NCI-H2196 (cell line): ENCODE measurements around the gene LMF1.
"Not testable (repeated sequence)": the region's sequence is repeated elsewhere in the genome, so short reads cannot be mapped to it uniquely, and the experiment has no call there.

Experiments
- DNase-seq: peaks from one replicate; lab custom pipeline; 2025; ENCODE audit not compliant: unreplicated experiment; lab: John Stamatoyannopoulos, UW

Gene LMF1

DNA sequence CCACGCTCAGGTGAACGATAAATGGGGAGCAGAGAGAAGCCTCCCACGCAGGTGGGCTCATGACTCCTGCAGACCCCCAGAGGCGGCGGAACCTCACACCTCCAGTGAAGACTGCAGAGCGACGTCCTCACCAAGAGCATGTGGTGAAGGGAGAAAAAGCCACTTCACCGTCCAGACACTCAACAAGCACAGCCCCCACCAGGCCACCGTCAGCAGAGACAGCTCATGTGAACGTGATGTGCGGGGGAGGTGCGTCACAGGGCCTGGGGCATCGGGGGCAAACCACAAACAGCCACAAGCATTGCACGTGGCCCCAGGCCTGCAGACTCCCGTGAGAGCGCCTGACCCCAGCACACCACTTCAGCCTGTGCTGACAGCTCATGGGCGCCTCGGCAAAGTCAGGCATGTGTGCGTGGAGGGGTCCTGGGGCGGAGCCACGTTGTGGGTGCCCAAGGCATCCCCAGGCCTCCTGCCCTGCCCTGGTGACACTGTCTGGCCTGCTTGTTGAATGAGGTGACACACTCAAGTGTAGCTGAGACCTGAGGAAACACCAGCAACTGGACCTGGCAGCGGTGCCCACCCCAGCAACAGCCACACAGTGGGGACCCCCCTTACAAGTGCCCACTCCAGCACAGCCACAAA is 19.0 kb downstream of the LMF1 start:
- DNase-seq: no peak

DNA sequence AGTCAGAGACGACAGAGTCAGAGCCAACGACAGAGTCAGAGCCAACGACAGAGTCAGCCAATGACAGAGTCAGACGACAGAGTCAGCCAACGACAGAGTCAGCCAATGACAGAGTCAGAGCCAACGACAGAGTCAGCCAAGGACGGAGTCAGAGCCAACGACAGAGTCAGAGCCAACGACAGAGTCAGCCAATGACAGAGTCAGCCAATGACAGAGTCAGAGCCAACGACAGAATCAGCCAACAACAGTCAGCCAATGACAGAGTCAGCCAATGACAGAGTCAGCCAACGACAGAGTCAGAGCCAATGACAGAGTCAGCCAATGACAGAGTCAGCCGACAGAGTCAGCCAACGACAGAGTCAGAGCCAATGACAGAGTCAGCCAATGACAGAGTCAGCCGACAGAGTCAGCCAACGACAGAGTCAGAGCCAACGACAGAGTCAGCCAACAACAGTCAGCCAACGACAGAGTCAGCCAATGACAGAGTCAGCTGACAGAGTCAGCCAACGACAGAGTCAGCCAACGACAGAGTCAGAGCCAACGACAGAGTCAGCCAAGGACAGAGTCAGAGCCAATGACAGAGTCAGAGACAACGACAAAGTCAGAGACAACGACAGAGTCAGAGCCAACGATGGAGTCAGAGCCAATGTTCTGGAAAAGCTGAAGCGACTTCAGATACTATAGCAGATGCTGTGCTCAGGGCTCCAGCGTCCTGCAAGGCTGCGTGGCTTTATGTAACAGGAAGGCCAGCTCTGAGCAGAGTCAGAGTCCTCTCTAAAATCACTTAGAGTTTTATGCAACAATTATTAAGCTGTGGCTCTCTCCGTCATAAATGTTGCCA is 19.8 kb downstream of the LMF1 start:
- DNase-seq: not testable (repeated sequence)

DNA sequence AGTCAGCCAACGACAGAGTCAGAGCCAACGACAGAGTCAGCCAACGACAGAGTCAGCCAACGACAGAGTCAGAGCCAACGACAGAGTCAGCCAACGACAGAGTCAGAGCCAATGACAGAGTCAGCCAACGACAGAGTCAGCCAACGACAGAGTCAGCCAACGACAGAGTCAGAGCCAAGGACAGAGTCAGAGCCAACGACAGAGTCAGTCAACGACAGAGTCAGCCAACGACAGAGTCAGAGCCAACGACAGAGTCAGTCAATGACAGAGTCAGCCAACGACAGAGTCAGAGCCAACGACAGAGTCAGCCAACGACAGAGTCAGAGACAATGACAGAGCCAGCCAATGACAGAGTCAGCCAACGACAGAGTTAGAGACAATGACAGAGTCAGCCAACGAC is 22.0 kb downstream of the LMF1 start:
- DNase-seq: not testable (repeated sequence)

DNA sequence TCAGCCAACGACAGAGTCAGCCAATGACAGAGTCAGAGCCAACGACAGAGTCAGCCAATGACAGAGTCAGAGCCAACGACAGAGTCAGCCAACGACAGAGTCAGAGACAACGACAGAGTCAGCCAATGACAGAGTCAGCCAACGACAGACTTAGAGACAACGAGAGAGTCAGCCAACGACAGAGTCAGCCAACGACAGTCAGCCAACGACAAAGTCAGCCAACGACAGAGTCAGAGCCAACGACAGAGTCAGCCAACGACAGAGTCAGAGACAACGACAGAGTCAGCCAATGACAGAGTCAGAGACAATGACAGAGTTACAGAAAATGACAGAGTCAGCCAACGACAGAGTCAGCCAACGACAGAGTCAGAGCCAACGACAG is 22.9 kb downstream of the LMF1 start:
- not testable (repeated sequence) for DNase-seq

DNA sequence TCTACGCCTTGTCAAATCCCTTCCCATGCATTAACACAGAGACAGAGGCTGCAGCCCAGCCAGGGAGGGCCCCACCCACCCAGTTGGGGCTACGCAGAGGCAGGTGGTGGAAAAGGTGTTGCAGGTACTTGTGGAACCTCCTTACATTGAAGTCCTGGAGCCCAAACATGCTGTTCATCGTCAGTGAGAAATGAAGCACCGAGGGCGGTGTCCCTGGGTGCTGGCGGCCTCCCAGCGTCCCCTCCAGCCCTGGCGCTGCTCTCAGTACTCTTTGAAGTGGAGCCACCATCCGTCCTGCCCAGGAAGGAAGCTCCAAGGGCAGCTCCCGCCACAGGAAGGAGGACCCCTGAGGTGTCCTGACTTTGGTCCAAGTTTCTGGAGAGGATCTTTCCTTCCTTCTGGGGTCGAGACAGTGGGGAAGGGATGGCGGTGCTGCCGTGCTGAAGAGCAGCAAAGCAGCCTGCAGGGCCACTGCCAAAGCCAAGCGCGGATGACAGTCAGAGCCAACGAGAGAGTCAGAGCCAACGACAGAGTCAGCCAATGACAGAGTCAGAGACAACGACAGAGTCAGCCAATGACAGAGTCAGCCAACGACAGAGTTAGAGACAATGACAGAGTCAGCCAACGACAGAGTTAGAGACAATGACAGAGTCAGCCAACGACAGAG is 23.4 kb downstream of the LMF1 start:
- no peak for DNase-seq

DNA sequence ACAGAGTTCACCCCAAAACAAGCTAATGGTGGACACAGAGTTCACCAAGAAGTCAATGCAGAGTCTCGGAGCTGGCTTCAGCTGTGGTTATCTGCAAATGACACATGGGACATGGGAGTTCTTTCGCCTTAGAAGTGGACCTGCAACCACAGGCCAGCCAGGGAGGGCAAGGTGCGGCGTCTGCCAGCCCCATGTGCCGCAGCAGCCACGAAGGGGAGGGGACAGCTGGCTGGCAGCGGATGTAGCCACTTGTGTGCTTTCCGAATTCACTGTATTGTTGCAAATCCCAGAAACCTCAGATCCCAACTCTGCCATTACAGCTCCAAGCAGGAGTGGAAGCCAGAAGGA is 24.8 kb downstream of the LMF1 start:
- DNase-seq: no peak

DNA sequence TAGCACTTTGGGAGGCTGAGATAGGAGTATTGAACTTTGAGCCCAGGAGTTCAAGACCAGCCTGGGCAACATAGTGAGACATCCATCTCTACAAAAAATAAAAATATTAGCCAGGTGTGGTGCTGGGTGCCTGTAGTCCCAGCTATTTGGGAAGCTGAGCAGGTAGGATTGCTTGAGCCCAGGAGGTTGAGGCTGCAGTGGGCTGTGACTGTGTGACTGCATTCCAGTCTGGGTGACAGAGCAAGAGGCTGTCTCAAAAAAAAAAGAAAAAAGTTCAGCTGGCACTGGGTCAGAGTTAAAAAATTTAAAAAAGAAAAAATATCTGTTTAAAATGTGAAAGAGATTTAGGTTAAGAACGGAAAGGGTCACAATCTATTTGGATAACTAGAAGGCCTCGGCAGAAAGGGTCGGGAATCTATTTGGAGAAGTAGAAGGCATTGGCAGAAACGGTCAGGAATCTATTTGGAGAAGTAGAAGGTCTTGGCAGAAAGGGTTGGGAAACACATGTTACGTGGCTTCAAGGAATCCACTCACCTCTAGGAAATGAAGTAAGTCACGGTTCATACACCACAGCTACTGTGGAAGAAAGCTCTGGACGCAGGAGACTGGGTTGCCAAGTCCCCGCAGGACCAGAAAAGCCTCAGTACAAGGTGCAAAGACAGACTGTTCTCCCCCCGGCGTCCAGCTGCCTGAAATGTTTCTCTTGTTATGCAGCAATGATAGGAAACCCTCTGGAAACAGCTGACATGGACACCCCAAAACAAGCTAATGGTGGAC is 25.3 kb downstream of the LMF1 start:
- DNase-seq: no peak

DNA sequence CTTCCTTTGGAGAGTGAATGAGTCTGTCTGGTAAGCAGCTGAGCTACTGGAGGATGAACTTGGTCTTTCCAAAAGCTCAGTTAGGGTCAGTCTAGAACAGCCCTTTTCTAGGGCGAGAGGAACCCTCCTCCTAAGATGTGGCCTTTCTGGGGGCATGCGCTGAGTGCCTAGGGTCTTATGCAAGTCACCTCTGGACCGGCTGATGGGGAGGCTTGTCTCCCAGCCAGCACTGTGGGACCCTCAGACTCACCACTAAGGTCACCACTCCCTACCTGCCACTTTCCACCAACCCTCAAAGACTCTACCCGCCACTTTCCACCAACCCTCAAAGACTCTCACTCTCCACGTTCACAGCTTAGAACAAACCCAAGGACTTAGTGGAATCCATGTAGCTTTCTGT is 26.8 kb downstream of the LMF1 start:
- no peak for DNase-seq

DNA sequence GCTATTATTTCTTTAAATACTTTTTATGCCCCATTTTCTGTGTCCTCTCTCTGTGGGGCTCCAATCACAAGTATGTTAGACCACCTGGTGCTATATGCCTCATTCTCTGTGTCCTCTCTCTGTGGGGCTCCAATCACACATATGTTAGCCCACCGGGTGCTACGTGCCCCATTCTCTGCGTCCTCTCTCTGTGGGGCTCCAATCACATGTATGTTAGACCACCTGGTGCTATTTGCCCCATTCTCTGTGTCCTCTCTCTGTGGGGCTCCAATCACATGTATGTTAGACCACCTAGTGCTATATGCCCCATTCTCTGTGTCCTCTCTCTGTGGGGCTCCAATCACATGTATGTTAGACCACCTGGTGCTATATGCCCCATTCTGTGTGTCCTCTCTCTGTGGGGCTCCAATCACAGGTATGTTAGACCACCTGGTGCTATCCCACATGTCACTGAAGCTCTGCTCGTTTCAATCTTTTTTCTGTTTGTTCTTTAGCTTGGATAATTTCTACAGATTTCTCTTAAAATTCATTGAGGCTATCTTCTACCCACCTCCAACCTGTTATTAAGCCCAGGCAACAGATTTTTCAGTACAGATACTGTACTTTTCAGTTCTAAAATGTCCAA is 28.2 kb downstream of the LMF1 start:
- DNase-seq: no peak

DNA sequence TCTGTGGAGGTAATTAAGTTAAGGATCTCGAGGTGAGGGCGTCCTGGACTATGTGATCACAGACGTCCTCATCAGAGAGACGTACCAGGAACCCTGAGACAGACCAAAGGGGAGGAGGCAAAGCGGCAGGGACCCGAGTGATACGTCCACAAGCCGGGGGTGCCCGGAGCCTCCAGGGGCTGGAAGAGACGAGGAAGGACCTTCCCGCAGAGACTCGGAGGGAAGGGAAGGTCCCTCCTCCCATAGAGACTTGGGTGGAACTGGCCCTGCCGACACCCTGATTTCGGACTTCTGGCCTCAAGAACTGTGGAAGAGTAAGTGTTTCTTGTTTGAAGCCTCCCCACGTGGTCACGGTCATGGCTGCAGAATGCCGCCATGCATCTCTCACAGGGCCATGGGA is 30.8 kb downstream of the LMF1 start:
- DNase-seq: no peak

DNA sequence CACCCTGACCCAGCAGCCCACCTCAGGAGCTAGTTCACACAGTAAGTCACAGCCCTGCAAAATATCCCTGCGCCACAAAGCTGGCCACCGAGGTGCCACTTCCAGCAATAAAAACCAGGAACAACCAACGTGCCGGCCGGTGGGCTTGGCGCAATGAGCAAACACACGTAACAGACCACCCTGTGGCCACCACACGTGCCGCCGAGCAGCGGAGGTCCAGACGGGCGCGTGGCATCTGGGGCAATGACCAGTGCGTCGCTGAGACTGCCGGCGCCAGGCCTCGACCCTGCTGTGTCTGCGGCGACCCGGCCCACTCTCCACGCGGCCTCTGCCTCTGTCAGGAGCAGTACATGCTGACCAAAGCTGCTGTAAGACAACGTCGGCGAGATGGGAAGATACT is 31.5 kb downstream of the LMF1 start:
- no peak for DNase-seq

DNA sequence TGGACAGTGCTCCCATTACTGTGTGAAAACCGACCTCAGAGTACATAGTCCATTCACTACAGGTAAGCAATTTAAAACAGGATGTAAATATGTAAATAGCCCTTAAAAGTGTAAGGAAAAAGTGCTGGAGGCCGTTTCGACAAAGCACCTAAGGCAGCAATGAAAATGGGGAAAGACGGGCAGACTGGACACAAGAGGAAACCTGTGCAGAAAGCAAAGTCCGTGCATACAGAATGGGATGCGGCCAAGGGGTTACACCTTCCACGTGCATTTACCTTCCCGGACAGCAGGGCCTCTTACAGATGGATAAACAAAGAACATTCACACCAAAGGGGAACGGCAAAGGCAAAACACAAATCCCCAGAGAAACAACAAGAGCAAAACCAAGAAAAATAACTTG is 32.0 kb downstream of the LMF1 start:
- no peak for DNase-seq

DNA sequence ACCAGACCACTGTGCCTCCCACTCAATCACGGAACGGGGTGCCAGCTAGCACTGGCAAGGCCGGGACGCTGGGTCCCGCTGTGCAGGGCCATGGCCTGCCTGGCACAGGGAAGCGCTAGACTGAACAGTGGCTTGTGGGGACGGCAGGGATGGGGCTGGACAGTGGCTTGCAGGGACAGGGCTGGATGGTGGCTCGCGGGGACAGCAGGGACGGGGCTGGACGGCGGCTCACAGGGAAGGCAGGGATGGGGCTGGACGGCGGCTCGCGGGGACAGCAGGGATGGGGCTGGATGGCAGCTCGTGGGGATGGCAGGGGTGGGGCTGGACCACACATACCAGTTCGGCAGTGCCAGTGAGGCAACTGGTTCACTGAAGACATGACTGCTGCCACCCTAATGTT is 32.6 kb downstream of the LMF1 start:
- no peak for DNase-seq

DNA sequence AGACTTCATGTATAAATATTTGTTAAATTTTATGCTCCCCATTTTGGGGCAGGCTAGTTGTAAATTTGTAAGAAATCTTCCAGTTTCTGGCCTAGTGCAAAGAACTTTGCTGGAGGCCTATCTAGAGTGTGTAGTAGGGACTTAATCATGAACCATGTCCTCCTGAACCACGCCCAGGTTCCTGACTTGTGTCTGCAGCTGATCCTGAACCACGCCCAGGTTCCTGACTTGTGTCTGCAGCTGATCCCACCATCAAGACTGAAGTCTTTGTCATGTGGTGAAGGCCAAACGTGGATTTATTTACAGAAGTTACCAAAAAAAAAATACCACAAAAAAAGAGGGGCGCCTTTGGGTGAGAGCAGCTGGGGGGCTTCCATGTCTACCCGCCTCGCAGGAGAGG is 33.1 kb downstream of the LMF1 start:
- no peak for DNase-seq

DNA sequence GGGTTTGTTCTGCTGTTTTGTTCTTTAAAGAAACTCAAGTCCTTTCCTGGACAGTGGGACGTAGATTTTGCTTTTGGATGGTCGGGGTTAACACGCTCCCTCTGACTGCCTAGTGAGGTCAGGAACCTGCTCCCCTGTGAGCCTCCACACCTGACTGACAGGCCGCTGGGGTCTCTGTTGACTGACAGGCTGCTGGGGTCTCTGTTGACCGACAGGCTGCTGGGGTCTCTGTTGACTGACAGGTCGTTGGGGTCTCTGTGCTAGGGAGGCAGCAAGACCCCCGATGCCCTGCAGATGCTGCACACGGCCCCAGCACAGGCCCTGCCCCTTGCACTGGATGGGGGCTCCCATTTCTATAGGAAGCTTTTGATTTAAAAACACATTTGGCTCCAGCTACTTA is 33.5 kb downstream of the LMF1 start:
- DNase-seq: no peak

DNA sequence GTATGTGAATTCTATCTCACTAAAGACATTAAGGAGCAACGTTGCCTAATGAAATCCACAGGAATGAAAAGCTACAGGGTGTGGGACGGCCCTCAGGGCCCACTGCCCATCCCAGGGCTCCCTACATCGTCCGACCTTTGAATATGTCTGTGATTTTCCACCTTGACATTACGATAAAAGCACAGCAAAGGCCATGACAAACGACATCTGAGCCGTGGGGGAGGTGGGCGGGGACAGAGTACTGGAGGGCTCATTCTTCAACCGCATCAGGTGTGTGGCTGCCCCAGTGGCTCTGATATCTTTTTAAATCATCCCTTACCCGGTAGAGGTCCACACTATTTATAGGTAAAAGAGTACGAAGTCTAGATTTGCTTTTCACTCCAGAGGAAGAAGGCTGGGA is 35.1 kb downstream of the LMF1 start:
- no peak for DNase-seq

DNA sequence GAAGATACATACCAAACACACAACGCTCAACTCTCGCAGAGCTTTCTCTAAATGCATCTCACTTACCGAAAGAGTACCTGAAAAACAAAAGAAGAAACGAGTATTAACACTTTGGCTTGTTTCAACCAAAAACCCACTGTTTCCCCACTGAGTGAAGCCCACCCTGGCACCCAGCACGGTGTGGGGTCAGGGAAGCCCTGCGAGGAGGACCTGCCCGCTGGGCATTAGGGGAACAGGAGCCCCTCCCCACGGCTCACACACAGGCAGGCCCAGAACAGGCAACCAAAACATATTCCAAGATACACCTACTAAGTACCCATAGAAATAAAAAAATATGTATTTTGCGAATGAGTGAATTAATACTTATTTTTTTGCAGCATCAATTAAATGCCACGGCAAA is 36.6 kb downstream of the LMF1 start:
- no peak for DNase-seq

DNA sequence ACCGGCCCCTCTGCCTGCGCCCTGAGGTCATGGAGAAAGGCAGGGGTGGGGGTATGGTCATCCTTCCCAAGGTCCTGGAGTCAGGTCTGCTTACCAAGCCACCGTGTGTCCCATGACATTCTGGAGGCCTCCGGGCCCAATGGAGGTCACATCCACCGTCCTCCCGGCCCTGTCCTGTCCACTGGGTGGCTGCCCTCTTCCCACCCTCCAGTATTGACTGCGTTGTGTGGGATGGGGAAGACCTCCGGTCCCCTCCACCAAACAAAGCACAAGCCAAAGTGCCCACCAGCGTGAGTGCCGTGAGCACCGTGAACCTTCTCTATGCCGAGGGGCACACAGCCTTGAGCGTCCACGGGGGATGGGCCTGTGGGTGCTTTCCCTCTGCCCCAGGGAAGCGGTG is 37.2 kb downstream of the LMF1 start:
- no peak for DNase-seq

DNA sequence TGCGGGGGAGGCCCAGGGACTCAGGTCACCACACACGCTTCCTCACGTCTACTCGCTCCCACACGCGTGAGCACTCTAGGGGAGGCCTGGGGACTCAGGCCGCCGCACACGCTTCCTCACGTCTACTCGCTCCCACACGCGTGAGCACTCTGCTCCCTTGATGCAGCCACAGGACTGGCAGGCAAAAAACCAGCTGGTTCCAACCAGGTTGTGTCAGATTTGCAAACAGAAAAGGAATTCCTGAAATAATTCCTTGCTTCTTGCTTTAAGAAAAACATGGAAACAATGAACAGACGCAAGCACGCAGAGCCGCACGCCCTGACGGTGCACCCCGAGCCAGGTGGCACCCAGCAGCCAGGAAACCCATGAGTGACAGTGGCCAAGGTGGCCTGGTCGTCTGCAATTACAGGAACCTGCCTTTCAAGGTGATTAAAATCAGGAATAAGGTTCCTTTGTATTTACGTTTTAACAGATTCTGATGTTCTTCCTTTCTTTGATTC is 37.9 kb downstream of the LMF1 start:
- no peak for DNase-seq

DNA sequence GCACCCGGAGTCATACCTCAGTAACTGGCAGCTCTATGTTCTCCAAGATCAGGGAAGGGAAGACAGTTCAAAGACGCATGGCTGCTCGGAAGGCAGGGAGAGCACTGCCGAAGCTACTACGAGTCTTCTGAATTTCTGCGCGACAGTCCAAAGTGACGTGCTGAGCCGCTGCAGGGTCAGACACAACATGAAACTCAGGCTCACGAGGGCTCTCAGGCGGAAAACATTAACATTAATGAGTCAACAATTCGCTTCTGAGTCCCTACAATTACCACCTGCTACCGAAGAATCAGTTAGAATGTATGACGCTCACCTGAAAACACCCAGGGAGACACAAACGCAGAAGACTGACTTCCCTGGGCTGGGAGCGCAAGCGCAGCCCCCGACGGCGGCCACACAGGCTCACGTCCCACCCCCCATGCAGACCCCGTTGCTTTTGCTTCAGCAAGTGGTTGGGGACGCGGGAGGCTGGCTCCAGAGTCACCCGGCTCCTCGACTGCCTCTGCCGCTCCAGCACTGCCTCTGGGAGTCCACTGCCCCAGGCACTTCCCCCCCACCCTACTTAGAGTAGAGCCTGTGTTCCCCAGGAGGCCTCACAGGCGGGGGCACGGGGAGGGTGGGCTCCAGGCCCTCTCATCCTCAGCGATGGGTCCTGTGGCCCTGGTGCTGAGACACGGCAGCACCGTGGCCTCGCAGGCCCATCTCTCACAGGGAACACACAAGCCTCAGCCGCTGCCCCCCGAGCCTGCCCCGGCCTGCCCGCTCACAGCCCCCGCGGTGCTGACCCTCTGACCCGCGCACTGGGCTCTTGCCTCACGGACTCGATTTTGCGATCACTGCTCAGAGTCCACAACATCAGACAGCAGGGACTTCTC is 38.9 kb downstream of the LMF1 start:
- no peak for DNase-seq
